ENCODE results near the gene NACC2. TPM values are rescaled to one million over a fixed set of nuclear protein-coding genes. Genes with fewer than 3 reads are reported as not detected.

The NACC2 gene
- total and polyA plus RNA-seq, 5 experiments from 2014 or later: 1.0 to 10.4 (median 1.3) TPM

- H3K36me3 Mint-ChIP-seq: no peaks in the 10 kb centered on the region
- H3K27ac Mint-ChIP-seq: no peak overlapping the region
- no peak overlapping the region for H3K4me3 Mint-ChIP-seq
- no peak for ATAC-seq
- peaks cover 5 to 44% (median 30%) of the 10 kb centered on the region in 4 donors for H3K4me1 Mint-ChIP-seq
- no peaks in the 10 kb centered on the region for H3K9me3 Mint-ChIP-seq
- POLR2A ChIA-PET: no interaction called here
- no peaks in the 10 kb centered on the region for H3K27me3 Mint-ChIP-seq
- no peak for DNase-seq
Observed at GRCh38 chr9:135993765-135994500, 101.2 kb downstream of the NACC2 start.

- DNase-seq: no peak
- no peak overlapping the region for H3K4me3 Mint-ChIP-seq
- no peak overlapping the region for H3K27ac Mint-ChIP-seq
- no peaks in the 10 kb centered on the region for H3K27me3 Mint-ChIP-seq
- no peak for ATAC-seq
- POLR2A ChIA-PET: interaction anchor here (1.8 kb wide), 1 partner anchor 14 kb away, joined by 7 read pairs; no protein-coding TSS in a partner anchor
- peaks cover 5 to 44% (median 30%) of the 10 kb centered on the region in 4 donors for H3K4me1 Mint-ChIP-seq
- H3K9me3 Mint-ChIP-seq: no peaks in the 10 kb centered on the region
- H3K36me3 Mint-ChIP-seq: no peaks in the 10 kb centered on the region
Observed at GRCh38 chr9:135993409-135993742, 101.7 kb downstream of the NACC2 start.

- H3K4me3 Mint-ChIP-seq: peak overlapping the region in 9 of 10 donors; percentile 19 to 72 (median 50)
- DNase-seq (peak in 5 of 10 donors; percentile 20 to 36 (median 27)), ATAC-seq (peak; percentile 52 to 66)
- no peaks in the 10 kb centered on the region for H3K27me3 Mint-ChIP-seq
- no peaks in the 10 kb centered on the region for H3K9me3 Mint-ChIP-seq
- no peaks in the 10 kb centered on the region for H3K36me3 Mint-ChIP-seq
- POLR2A ChIA-PET: interaction anchor here (1.8 kb wide), 1 partner anchor 14 kb away, joined by 7 read pairs; no protein-coding TSS in a partner anchor
- H3K27ac Mint-ChIP-seq: peak overlapping the region in 4 of 10 donors; percentile 23 to 81 (median 56)
- H3K4me1 Mint-ChIP-seq: peaks cover 5 to 44% (median 30%) of the 10 kb centered on the region in 4 donors
Observed at GRCh38 chr9:135992486-135993408, 102.3 kb downstream of the NACC2 start.

- Mint-ChIP-seq H3K36me3 (no peaks in the 10 kb centered on the region), H3K9me3 (no peaks in the 10 kb centered on the region), H3K27me3 (no peaks in the 10 kb centered on the region), H3K4me3 (peak overlapping the region in 5 of 10 donors; percentile 7 to 61 (median 14)), H3K27ac (peak overlapping the region in 3 of 10 donors; percentile 20 to 41 (median 23)), H3K4me1 (peaks cover 5 to 44% (median 30%) of the 10 kb centered on the region in 4 donors)
- no peak for ATAC-seq
- no peak for DNase-seq
- POLR2A ChIA-PET: interaction anchor here (0.5 to 1.8 kb wide), 2 partner anchors 13 to 120 kb away, joined by 3 to 7 read pairs; no protein-coding TSS in a partner anchor
Observed at GRCh38 chr9:135991771-135992170, 103.3 kb downstream of the NACC2 start.

GRCh38 chr9:135990468-135991429 is 104.3 kb downstream of the NACC2 start:
- ATAC-seq (peak; percentile 58 to 63), DNase-seq (peak; percentile 16 to 72 (median 54))
- H3K27me3 Mint-ChIP-seq: no peaks in the 10 kb centered on the region
- peaks cover 5 to 44% (median 30%) of the 10 kb centered on the region in 4 donors for H3K4me1 Mint-ChIP-seq
- POLR2A ChIA-PET: interaction anchor here (1.0 to 1.2 kb wide), 2 partner anchors 16 to 21 kb away, joined by 3 to 4 read pairs; no protein-coding TSS in a partner anchor
- H3K27ac Mint-ChIP-seq: peak overlapping the region in 2 of 10 donors; percentile 29 to 77
- H3K4me3 Mint-ChIP-seq: peak overlapping the region; percentile 45 to 72 (median 60)
- no peaks in the 10 kb centered on the region for H3K9me3 Mint-ChIP-seq
- no peaks in the 10 kb centered on the region for H3K36me3 Mint-ChIP-seq

- Mint-ChIP-seq H3K4me1 (peaks cover 5 to 42% (median 30%) of the 10 kb centered on the region in 4 donors), H3K4me3 (peak overlapping the region; percentile 41 to 72 (median 60)), H3K36me3 (no peaks in the 10 kb centered on the region), H3K9me3 (no peaks in the 10 kb centered on the region), H3K27ac (peak overlapping the region in 2 of 10 donors; percentile 29 to 77), H3K27me3 (no peaks in the 10 kb centered on the region)
- POLR2A ChIA-PET: interaction anchor here (0.6 to 1.2 kb wide), 4 partner anchors 15 to 128 kb away, joined by 3 to 5 read pairs (median 4); partner anchors contain the start of gene TMEM250
- peak in 7 of 10 donors; percentile 8 to 46 (median 28) for DNase-seq
- peak; percentile 63 to 64 for ATAC-seq
Observed at GRCh38 chr9:135989722-135990467, 105.2 kb downstream of the NACC2 start.

GRCh38 chr9:135989157-135989556 is 105.9 kb downstream of the NACC2 start:
- H3K27me3 Mint-ChIP-seq: no peaks in the 10 kb centered on the region
- peaks cover 2 to 35% (median 27%) of the 10 kb centered on the region in 4 donors for H3K4me1 Mint-ChIP-seq
- H3K9me3 Mint-ChIP-seq: no peaks in the 10 kb centered on the region
- peak overlapping the region in 2 of 10 donors; percentile 33 to 34 for H3K27ac Mint-ChIP-seq
- H3K36me3 Mint-ChIP-seq: no peaks in the 10 kb centered on the region
- DNase-seq (no peak), ATAC-seq (no peak)
- POLR2A ChIA-PET: interaction anchor here (0.6 to 1.1 kb wide), 2 partner anchors 123 to 129 kb away, joined by 3 to 5 read pairs; partner anchors contain the start of gene TMEM250
- H3K4me3 Mint-ChIP-seq: peak overlapping the region in 3 of 10 donors; percentile 41 to 68 (median 60)

GRCh38 chr9:135988493-135988892 is 106.6 kb downstream of the NACC2 start:
- no peak for ATAC-seq
- no peaks in the 10 kb centered on the region for H3K36me3 Mint-ChIP-seq
- POLR2A ChIA-PET: no interaction called here
- peaks cover 2 to 33% (median 27%) of the 10 kb centered on the region in 4 donors for H3K4me1 Mint-ChIP-seq
- no peaks in the 10 kb centered on the region for H3K9me3 Mint-ChIP-seq
- H3K27ac Mint-ChIP-seq: peak overlapping the region in 2 of 10 donors; percentile 53 to 56
- DNase-seq: no peak
- no peaks in the 10 kb centered on the region for H3K27me3 Mint-ChIP-seq
- no peak overlapping the region for H3K4me3 Mint-ChIP-seq

GRCh38 chr9:135987838-135988404 is 107.2 kb downstream of the NACC2 start:
- Mint-ChIP-seq H3K27ac (peak overlapping the region in 1 of 10 donors; percentile 56), H3K36me3 (no peaks in the 10 kb centered on the region), H3K4me1 (peaks cover 2 to 33% (median 24%) of the 10 kb centered on the region in 4 donors), H3K9me3 (no peaks in the 10 kb centered on the region), H3K27me3 (no peaks in the 10 kb centered on the region), H3K4me3 (no peak overlapping the region)
- POLR2A ChIA-PET: no interaction called here
- DNase-seq (no peak), ATAC-seq (no peak)

- H3K9me3 Mint-ChIP-seq: no peaks in the 10 kb centered on the region
- H3K36me3 Mint-ChIP-seq: no peaks in the 10 kb centered on the region
- DNase-seq (no peak), ATAC-seq (no peak)
- H3K27ac Mint-ChIP-seq: no peak overlapping the region
- H3K27me3 Mint-ChIP-seq: no peaks in the 10 kb centered on the region
- no peak overlapping the region for H3K4me3 Mint-ChIP-seq
- peaks cover 2 to 21% (median 14%) of the 10 kb centered on the region in 4 donors for H3K4me1 Mint-ChIP-seq
- POLR2A ChIA-PET: no interaction called here
Observed at GRCh38 chr9:135986605-135987004, 108.5 kb downstream of the NACC2 start.

- no peaks in the 10 kb centered on the region for H3K36me3 Mint-ChIP-seq
- H3K4me1 Mint-ChIP-seq: peaks cover 2 to 14% (median 10%) of the 10 kb centered on the region in 4 donors
- ATAC-seq (no peak), DNase-seq (no peak)
- POLR2A ChIA-PET: no interaction called here
- H3K27me3 Mint-ChIP-seq: no peaks in the 10 kb centered on the region
- H3K27ac Mint-ChIP-seq: no peak overlapping the region
- H3K9me3 Mint-ChIP-seq: no peaks in the 10 kb centered on the region
- H3K4me3 Mint-ChIP-seq: no peak overlapping the region
Observed at GRCh38 chr9:135985889-135986288, 109.2 kb downstream of the NACC2 start.
